ENCODE data around the gene ENPP3.

The ENPP3 gene

GRCh38 chr6:131636880-131637792, at the start of gene ENPP3:
ENPP3 (plus strand) TSS chr6:131637302; CDS start chr6:131637385, 83 bp downstream.
- DNase-seq, result no peak

GRCh38 chr6:131587909-131588308, 49.2 kb upstream of the ENPP3 start:
- no peak for DNase-seq

- no peak for DNase-seq
Measured at GRCh38 chr6:131588643-131589042, 48.5 kb upstream of the ENPP3 start.

GRCh38 chr6:131592935-131593334, 44.2 kb upstream of the ENPP3 start:
- DNase-seq, result no peak

- DNase-seq, result no peak
Measured at GRCh38 chr6:131594074-131594473, 43.0 kb upstream of the ENPP3 start.

GRCh38 chr6:131597446-131597845, 39.7 kb upstream of the ENPP3 start:
- no peak for DNase-seq

GRCh38 chr6:131600716-131601115, 36.4 kb upstream of the ENPP3 start:
- DNase-seq, result no peak

GRCh38 chr6:131602781-131603312, 34.3 kb upstream of the ENPP3 start:
- DNase-seq, result no peak

GRCh38 chr6:131613296-131613925, 23.7 kb upstream of the ENPP3 start:
- DNase-seq, result no peak

GRCh38 chr6:131615275-131615674, 21.8 kb upstream of the ENPP3 start:
- DNase-seq, result no peak

GRCh38 chr6:131627724-131628682, 9.1 kb upstream of the ENPP3 start, which contains the start of gene MED23:
MED23 (minus strand) TSS chr6:131628242; CDS start chr6:131628049, 193 bp downstream.
- peak; percentile 77 for DNase-seq

GRCh38 chr6:131628726-131629125, 8.4 kb upstream of the ENPP3 start:
- no peak for DNase-seq

- no peak for DNase-seq
Measured at GRCh38 chr6:131629651-131630050, 7.5 kb upstream of the ENPP3 start.

- no peak for DNase-seq
Measured at GRCh38 chr6:131631625-131632289, 5.3 kb upstream of the ENPP3 start.

- no peak for DNase-seq
Measured at GRCh38 chr6:131635384-131636340, 1.4 kb upstream of the ENPP3 start.

- DNase-seq, result no peak
Measured at GRCh38 chr6:131638013-131638412, 911 bp downstream of the ENPP3 start.

- DNase-seq, result no peak
Measured at GRCh38 chr6:131640100-131640499, 3.0 kb downstream of the ENPP3 start.

- no peak for DNase-seq
Measured at GRCh38 chr6:131640576-131640975, 3.5 kb downstream of the ENPP3 start.

GRCh38 chr6:131641554-131641953, 4.5 kb downstream of the ENPP3 start:
- no peak for DNase-seq

GRCh38 chr6:131642565-131642964, 5.5 kb downstream of the ENPP3 start:
- no peak for DNase-seq

Measured in NCI-H510A (cell line).